ENCODE measurements around the gene ATP13A4. TPM values are rescaled to one million over a fixed set of nuclear protein-coding genes. Genes with fewer than 3 reads are reported as not detected.

ATP13A4 gene
- total RNA-seq, 3 donors from 2014 or later (not counting 1 experiment from before 2014, with no cell fraction given): 1.3 to 3.9 (median 3.6) TPM

DNA sequence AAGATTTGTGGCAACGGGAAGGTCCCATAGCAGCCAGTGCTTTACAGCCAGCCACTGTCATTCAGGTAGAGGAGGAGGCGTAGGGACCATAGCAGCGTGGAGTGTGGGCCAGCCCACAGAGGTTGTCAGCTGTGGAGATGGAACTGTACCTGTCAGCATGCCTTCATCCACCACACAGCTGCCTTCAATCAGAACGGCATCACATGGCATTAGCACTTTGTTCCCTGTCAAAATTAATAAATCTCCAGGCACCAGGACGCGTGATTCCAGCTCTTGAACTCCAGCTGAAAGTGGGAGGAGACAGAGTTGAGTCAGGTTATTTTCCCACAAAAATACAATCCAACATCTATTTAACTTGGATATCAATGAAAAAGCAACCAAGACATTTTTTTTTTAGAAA lies 84.0 kb downstream of the ATP13A4 start:
- WGBS (ENCODE audit: insufficient coverage): 84% methylated on average over 6 of the region's 6 CpGs
- no peak for DNase-seq

DNA sequence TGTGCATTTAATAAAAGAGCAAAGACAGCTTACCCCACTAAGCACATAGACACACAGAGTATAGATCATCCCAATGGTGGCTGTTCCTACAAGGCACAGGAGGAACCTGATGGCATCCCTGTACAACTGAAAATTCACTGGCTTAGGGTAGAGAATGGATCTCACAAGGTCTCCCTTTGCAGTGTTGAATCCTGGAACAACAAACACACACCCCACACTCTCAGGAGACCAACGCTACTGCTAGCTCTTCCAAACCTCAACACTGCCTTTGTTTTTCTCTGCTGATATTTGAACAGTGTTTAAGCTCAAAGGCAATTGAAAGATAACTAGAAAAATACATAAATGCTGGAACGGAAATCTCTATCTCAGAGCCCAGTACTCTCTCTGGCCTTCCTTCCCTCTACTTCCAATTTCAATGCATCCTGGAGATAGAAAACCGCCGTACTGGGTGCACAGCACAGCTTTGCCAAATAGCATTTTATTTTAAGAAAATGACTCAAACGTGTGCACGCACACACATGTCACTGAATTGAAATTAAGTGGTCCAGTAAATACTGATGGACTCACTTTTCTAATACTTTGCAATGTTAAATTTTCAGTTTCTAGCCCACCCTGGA lies 88.6 kb downstream of the ATP13A4 start:
- Mint-ChIP-seq H3K27me3 (ENCODE audit: low read depth in 2 of 2) (no peaks in the 10 kb centered on the region), H3K4me3 (no peak overlapping the region), H3K36me3 (no peaks in the 10 kb centered on the region), H3K27ac (no peak overlapping the region), H3K9me3 (no peaks in the 10 kb centered on the region), H3K4me1 (no peaks in the 10 kb centered on the region)
- 90% methylated on average over 6 of the region's 6 CpGs for WGBS (ENCODE audit: insufficient coverage)
- Histone ChIP-seq H3K4me3 (ENCODE audit: low read length) (no peak overlapping the region), H3K27ac (ENCODE audit: low read length) (no peak overlapping the region), H3K4me1 (ENCODE audit: control insufficient read depth, insufficient read depth, low read length) (no peaks in the 10 kb centered on the region), H3K9me3 (ENCODE audit: control insufficient read depth, insufficient read depth, low read length) (no peaks in the 10 kb centered on the region), H3K36me3 (ENCODE audit: control insufficient read depth, insufficient read depth, low read length) (no peaks in the 10 kb centered on the region), H3K27me3 (ENCODE audit: control insufficient read depth, insufficient read depth, low read length) (no peaks in the 10 kb centered on the region)
- ATAC-seq: no peak
- intact Hi-C loops (cut with micrococcal nuclease): no loop called here
- TF ChIP-seq, protein P1, sequence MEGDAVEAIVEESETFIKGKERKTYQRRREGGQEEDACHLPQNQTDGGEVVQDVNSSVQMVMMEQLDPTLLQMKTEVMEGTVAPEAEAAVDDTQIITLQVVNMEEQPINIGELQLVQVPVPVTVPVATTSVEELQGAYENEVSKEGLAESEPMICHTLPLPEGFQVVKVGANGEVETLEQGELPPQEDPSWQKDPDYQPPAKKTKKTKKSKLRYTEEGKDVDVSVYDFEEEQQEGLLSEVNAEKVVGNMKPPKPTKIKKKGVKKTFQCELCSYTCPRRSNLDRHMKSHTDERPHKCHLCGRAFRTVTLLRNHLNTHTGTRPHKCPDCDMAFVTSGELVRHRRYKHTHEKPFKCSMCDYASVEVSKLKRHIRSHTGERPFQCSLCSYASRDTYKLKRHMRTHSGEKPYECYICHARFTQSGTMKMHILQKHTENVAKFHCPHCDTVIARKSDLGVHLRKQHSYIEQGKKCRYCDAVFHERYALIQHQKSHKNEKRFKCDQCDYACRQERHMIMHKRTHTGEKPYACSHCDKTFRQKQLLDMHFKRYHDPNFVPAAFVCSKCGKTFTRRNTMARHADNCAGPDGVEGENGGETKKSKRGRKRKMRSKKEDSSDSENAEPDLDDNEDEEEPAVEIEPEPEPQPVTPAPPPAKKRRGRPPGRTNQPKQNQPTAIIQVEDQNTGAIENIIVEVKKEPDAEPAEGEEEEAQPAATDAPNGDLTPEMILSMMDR (IDR thresholded peaks at IDR 0.05): no peak
- no peak for DNase-seq

More for the DNA sequence above, 84.0 kb downstream of the ATP13A4 start:
- no peaks in the 10 kb centered on the region for H3K4me1 Mint-ChIP-seq
- peaks cover 0 to 3% of the 10 kb centered on the region in 2 donors for H3K27me3 Mint-ChIP-seq (ENCODE audit: low read depth in 2 of 2)
- TF ChIP-seq, protein P1 (IDR thresholded peaks at IDR 0.05): no peak
- Histone ChIP-seq H3K27me3 (ENCODE audit: control insufficient read depth, insufficient read depth, low read length) (no peaks in the 10 kb centered on the region), H3K27ac (ENCODE audit: low read length) (no peak overlapping the region), H3K36me3 (ENCODE audit: control insufficient read depth, insufficient read depth, low read length) (no peaks in the 10 kb centered on the region), H3K4me3 (ENCODE audit: low read length) (no peak overlapping the region), H3K9me3 (ENCODE audit: control insufficient read depth, insufficient read depth, low read length) (no peaks in the 10 kb centered on the region), H3K4me1 (ENCODE audit: control insufficient read depth, insufficient read depth, low read length) (no peaks in the 10 kb centered on the region)
- no peak overlapping the region for H3K4me3 Mint-ChIP-seq
- H3K27ac Mint-ChIP-seq: no peak overlapping the region
- intact Hi-C loops (cut with micrococcal nuclease): no loop called here
- H3K36me3 Mint-ChIP-seq: no peaks in the 10 kb centered on the region
- no peak for ATAC-seq
- no peaks in the 10 kb centered on the region for H3K9me3 Mint-ChIP-seq

DNA sequence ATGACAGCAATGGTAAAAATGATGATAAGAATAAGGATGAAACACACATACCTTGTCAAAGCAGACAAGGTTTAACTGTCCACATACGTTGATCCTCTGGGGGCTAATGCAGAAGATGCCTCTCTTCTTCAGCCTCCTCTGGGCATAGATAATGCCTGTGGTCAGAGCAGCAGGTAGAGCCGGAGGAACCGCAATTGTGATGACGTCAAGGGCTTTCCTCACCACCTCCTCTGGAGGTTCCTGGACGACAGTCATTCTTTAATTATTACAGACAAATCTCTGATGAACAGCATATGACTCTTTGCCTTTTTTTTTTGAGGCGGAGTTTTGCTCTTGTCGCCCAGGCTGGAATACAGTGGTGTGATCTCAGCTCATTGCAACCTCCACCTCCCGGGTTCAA lies 89.8 kb downstream of the ATP13A4 start:
- H3K4me3 Mint-ChIP-seq: no peak overlapping the region
- intact Hi-C loops (cut with micrococcal nuclease): no loop called here
- no peaks in the 10 kb centered on the region for H3K27me3 Mint-ChIP-seq (ENCODE audit: low read depth in 2 of 2)
- H3K9me3 Mint-ChIP-seq: no peaks in the 10 kb centered on the region
- H3K4me3 ChIP-seq (ENCODE audit: low read length): no peak overlapping the region
- no peaks in the 10 kb centered on the region for H3K36me3 Mint-ChIP-seq
- no peak for DNase-seq
- no peaks in the 10 kb centered on the region for H3K4me1 Mint-ChIP-seq
- no peaks in the 10 kb centered on the region for H3K4me1 ChIP-seq (ENCODE audit: control insufficient read depth, insufficient read depth, low read length)
- no peak overlapping the region for H3K27ac Mint-ChIP-seq
- no peak overlapping the region for H3K27ac ChIP-seq (ENCODE audit: low read length)
- WGBS (ENCODE audit: insufficient coverage): 98% methylated on average over 8 of the region's 8 CpGs
- H3K9me3 ChIP-seq (ENCODE audit: control insufficient read depth, insufficient read depth, low read length): no peaks in the 10 kb centered on the region
- H3K36me3 ChIP-seq (ENCODE audit: control insufficient read depth, insufficient read depth, low read length): no peaks in the 10 kb centered on the region
- no peak for ATAC-seq
- TF ChIP-seq, protein P1 (IDR thresholded peaks at IDR 0.05): no peak
- H3K27me3 ChIP-seq (ENCODE audit: control insufficient read depth, insufficient read depth, low read length): no peaks in the 10 kb centered on the region

DNA sequence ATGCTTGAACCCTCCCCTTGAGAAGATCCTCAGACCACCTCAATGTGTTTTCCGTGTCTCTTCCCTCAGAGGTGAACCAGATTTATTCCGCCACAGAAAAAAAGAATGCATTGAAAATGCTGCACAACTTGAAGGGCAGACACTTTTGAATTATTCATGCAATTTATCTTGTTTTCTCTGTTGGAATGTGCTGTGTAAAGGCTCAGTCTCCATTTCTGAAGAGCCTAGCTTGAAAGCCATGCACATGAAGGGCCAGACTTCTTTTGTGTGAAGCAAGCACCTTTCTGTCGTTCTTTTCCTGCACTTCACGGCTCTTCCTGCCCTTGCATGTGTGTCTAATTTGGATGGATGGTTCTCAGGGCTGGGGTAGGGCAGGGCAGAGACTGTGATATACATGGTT lies 97.2 kb downstream of the ATP13A4 start:
- intact Hi-C loops (cut with micrococcal nuclease): no loop called here
- H3K27ac ChIP-seq (ENCODE audit: low read length): no peak overlapping the region
- 82% methylated on average over 4 of the region's 4 CpGs for WGBS (ENCODE audit: insufficient coverage)
- Mint-ChIP-seq H3K36me3 (no peaks in the 10 kb centered on the region), H3K4me1 (no peaks in the 10 kb centered on the region), H3K27me3 (ENCODE audit: low read depth in 2 of 2) (no peaks in the 10 kb centered on the region), H3K27ac (no peak overlapping the region), H3K9me3 (no peaks in the 10 kb centered on the region), H3K4me3 (no peak overlapping the region)
- no peak overlapping the region for H3K4me3 ChIP-seq (ENCODE audit: low read length)
- no peaks in the 10 kb centered on the region for H3K9me3 ChIP-seq (ENCODE audit: control insufficient read depth, insufficient read depth, low read length)
- H3K4me1 ChIP-seq (ENCODE audit: control insufficient read depth, insufficient read depth, low read length): no peaks in the 10 kb centered on the region
- no peak for ATAC-seq
- no peaks in the 10 kb centered on the region for H3K36me3 ChIP-seq (ENCODE audit: control insufficient read depth, insufficient read depth, low read length)
- no peak for DNase-seq
- TF ChIP-seq, protein P1 (IDR thresholded peaks at IDR 0.05): no peak
- no peaks in the 10 kb centered on the region for H3K27me3 ChIP-seq (ENCODE audit: control insufficient read depth, insufficient read depth, low read length)

Measured in natural killer cell (primary cell).